CD4-positive, alpha-beta T cell treated with Interleukin-2 at 100 ng/mL for 4 hours (primary cell): ENCODE results near the gene MAGEA4.

Source experiments
- DNase-seq: peaks from one replicate; pipeline ENCODE4 v3.0.0-alpha.2; 2020; ENCODE audit warnings: low spot score

Gene MAGEA4

GRCh38 chrX:151923648-151924047 lies 11.0 kb downstream of the MAGEA4 start:
- no peak for DNase-seq

GRCh38 chrX:151929126-151929525 lies 16.4 kb downstream of the MAGEA4 start:
- no peak for DNase-seq

- no peak for DNase-seq
These were observed 22.7 kb downstream of the MAGEA4 start for GRCh38 chrX:151935358-151935757.

DNA sequence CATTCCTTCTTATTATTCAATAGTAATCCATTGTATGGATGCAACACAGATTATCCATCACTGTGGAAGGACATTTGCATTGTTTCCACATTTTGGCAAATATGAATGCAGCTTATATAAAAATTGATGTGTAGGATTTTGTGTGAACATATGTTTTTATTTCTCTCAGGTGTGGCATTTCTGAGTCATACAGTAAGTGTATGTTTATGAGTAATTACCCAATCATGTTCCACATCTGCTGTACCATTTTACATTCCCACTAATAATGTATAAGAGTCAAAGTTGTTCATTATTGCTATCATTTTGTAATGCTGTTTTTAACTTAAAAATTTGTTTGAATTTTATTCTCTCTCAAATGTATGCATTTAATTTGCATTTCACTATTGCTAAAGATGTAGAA lies 25.5 kb downstream of the MAGEA4 start:
- DNase-seq: no peak

DNA sequence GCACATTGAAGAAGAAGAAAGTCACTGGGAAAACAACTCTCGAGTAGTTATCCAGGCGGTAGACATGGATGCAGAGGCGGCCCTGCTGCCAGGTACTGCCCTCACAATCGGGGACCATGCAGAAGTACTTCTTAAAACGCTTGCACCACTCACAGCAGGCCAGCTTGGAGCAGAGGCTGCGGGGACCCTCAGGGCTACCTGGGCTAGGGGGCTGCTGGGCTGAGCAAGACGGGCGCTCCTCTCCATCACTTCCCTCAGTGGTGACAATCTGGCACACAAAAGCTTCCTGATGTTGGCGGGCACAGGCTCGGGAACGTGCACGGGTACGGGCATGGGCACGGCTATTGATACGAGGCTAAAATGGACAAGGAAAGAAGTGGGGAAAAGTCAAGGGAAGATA lies 42.0 kb downstream of the MAGEA4 start:
- DNase-seq: no peak

DNA sequence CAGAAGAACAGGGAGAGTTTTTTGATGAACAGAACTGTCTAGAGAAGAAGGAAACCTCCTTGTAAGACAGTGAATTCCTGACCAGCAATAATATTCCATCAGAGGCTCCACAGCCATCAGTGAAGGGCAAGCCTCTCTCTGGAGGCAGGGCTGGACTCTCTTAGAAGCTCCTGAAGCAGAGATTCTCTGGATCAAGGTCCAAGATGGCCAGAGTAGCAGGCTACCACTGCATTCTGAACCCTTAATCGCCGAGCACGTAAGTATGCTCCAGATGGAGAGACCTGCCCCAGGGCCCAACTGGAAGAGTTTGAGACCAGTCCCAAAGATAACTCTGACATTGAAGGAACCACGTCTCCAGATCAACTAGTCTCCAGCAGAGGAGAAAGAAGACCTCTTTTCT lies 45.4 kb downstream of the MAGEA4 start:
- no peak for DNase-seq

DNA sequence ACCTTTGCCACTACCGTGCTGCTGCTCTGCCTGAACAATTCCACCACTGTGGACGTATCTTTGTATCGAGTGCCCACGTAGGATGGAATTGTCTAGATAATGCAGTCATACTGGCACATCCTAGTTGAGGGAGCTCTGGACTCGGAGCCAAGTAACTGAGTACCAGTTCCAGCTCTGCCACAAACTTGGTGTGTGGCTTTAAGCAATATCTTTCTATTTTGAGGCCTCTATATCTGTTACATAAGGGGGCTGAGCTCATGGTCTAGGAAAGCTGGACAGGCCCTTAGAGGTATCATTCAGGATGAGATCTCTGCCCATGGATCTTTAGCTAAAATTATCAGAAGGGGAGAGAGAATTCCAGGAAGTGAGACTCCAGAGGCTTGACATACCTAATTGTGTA lies 49.3 kb downstream of the MAGEA4 start:
- DNase-seq: no peak

- DNase-seq: no peak
These were observed 53.5 kb downstream of the MAGEA4 start for GRCh38 chrX:151966236-151966635.

DNA sequence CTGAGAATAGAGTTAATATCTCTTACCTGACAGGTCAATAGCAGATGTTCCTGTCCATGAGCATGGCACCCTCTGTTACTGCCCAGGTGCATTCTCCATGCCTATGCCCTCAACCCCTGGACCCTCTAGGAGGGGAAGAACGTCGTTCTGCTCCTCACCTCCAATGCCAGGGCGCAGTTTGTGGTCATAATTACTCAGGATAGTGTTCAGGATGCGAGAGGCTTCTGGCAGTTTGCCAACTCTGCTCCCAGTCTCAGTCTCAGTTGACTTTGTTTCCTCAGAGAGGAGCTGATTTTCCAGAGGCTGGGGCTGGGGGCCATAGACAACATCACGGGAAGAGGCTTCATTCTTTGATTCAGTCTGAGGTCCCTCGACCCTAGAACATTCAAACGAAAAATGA lies 57.3 kb downstream of the MAGEA4 start:
- DNase-seq: no peak

GRCh38 chrX:151970661-151971060 lies 58.0 kb downstream of the MAGEA4 start:
- DNase-seq: no peak

- DNase-seq: no peak
These were observed 60.5 kb downstream of the MAGEA4 start for GRCh38 chrX:151973060-151973661.

- DNase-seq: no peak
These were observed 61.2 kb downstream of the MAGEA4 start for GRCh38 chrX:151973851-151974335.
